Stimulated activated naive B cell treated with anti-CD40 and anti-IgM and Interleukin-4, amounts not matched to agents 10 μg/mL and 1 μg/mL and 100 μg/mL, for 72 hours (primary cell): ENCODE measurements around the gene PROZ.
"Not testable (repeated sequence)": the region's sequence is repeated elsewhere in the genome, so short reads cannot be mapped to it uniquely, and the experiment has no call there.

Experiments used
- ATAC-seq, 2 donors: fragments of 150-1000 bp; cut with Tn5 transposase; replicated peaks; 2 replicates each; pipeline ENCODE4 v1.10.0; 2021; ENCODE audit warnings: moderate library complexity in 1 of 2
- DNase-seq: peaks from one replicate; pipeline ENCODE4 v3.0.0; 2021
- H3K27ac Mint-ChIP-seq: one replicate; pipeline ENCODE4 v1.8.0; 2022; ENCODE audit warnings: mild to moderate bottlenecking, mixed read lengths
- H3K27me3 Mint-ChIP-seq, 2 donors: one replicate each; pipeline ENCODE4 v1.8.0; 2022; ENCODE audit warnings: mixed read lengths in 2 of 2
- H3K36me3 Mint-ChIP-seq, 2 donors: one replicate each; pipeline ENCODE4 v1.8.0; 2022; ENCODE audit warnings: mixed read lengths in 2 of 2, mild to moderate bottlenecking in 1 of 2
- H3K4me1 Mint-ChIP-seq, 2 donors: one replicate each; pipeline ENCODE4 v1.8.0; 2022; ENCODE audit warnings: mixed read lengths in 2 of 2, mild to moderate bottlenecking in 1 of 2
- H3K4me3 Mint-ChIP-seq, 2 donors: one replicate each; pipeline ENCODE4 v1.8.0; 2022; ENCODE audit warnings: mild to moderate bottlenecking in 2 of 2, mixed read lengths in 2 of 2, moderate library complexity in 1 of 2
- H3K9me3 Mint-ChIP-seq, 2 donors: one replicate each; pipeline ENCODE4 v1.8.0; 2022; ENCODE audit warnings: mixed read lengths in 2 of 2, mild to moderate bottlenecking in 1 of 2

Gene PROZ, protein sequence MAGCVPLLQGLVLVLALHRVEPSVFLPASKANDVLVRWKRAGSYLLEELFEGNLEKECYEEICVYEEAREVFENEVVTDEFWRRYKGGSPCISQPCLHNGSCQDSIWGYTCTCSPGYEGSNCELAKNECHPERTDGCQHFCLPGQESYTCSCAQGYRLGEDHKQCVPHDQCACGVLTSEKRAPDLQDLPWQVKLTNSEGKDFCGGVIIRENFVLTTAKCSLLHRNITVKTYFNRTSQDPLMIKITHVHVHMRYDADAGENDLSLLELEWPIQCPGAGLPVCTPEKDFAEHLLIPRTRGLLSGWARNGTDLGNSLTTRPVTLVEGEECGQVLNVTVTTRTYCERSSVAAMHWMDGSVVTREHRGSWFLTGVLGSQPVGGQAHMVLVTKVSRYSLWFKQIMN

DNA sequence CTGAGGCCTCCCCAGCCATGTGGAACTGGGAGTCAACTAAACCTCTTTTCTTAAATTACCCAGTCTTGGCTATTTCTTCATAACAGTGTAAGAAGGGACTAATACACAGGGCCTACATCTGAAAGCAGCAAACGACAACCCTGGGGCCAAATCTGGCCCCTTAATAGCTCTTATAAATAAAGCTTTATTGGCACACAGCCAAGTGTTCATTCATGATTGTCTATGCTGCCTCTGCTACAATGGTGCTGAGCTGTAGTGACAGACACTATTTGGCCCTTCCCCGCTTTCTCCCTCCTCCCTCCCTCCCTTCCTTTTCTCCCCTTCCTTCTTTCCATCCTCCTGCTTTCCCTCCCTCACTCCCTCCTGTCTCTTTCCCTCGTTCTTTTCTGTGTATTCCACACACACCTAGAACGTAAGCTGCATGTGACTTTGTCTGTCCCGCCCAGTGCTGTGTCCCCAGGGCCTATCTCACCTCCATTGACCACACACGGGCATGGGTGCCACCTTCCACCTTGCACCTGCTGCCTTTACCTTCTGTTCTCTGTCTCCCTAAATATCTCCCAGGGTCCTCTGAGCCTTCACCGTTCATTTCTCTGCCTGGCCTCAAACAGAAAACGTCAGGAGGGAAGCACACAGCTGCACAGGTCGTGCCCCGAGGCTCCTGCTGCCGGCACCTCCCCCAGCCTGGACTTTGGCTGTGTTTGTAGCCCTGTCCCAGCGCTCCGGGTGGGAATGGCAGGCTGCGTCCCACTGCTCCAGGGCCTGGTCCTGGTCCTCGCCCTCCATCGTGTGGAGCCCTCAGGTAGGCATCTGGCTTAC is at the start of gene PROZ:
PROZ (plus strand) TSS at position 720 of the 819 bp plus-strand sequence; CDS start at position 733, 13 bp downstream.
- peaks cover 29 to 36% of the 10 kb centered on the region in 2 donors for H3K27me3 Mint-ChIP-seq
- no peak for ATAC-seq
- H3K9me3 Mint-ChIP-seq = peaks cover 5 to 17% of the 10 kb centered on the region in 2 donors
- H3K27ac Mint-ChIP-seq = no peak within 1 kb of the TSS
- H3K4me3 Mint-ChIP-seq = no peak within 1 kb of the TSS
- no peak for DNase-seq
- peaks cover 6 to 12% of the 10 kb centered on the region in 2 donors for H3K4me1 Mint-ChIP-seq
- peaks cover 5% of the 10 kb centered on the region in 2 donors for H3K36me3 Mint-ChIP-seq

DNA sequence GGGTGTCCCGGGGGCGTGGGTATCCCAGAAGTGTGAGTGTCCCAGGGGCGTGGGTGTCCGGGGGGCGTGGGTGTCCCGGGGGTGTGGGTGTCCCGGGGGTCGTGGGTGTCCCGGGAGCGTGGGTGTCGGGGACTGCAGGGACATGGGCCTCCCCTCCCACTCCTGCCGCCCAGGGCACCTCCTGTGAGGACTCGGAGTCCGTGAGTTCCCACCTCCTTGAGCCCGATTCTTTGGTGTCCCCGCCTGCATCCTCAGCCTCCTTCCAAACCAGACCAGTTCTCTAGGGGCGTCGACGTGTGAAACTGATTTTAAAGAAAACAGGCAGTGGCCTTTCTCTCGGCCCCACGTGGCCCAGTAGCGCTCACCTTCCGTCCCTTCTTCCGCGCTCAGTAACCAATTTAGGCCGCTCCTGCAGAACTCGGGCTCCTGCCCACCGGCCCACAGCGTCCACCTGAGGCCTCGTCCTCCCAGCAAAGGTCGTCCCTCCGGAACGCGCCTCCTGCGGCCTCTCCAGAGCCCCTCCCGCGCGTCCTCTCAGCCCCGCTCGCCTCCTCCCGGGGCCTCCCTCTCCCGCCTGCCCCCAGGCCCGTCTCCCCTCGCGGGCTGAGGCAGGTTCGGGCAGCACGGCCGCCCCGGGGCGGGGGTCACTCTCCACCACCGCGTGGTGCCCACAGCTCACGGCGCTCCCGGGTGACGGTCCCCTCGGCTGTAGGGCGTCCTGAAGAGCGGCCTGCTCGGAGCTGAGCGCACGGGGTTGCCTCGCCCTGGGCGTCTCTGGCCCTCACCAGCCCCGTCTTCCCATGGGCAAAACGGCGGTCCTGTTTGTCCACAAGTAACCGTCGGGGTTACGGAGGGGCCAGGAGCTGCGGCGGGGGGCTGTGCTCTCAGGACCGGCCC is 49.0 kb upstream of the PROZ start:
- Mint-ChIP-seq H3K9me3 (no peaks in the 10 kb centered on the region), H3K4me1 (peaks cover 0 to 4% of the 10 kb centered on the region in 2 donors), H3K27ac (no peak overlapping the region), H3K27me3 (peaks cover 11 to 27% of the 10 kb centered on the region in 2 donors), H3K36me3 (no peaks in the 10 kb centered on the region), H3K4me3 (peak overlapping the region; percentile 65)
- ATAC-seq (peak in 1 of 2 donors; percentile 28), DNase-seq (no peak)

DNA sequence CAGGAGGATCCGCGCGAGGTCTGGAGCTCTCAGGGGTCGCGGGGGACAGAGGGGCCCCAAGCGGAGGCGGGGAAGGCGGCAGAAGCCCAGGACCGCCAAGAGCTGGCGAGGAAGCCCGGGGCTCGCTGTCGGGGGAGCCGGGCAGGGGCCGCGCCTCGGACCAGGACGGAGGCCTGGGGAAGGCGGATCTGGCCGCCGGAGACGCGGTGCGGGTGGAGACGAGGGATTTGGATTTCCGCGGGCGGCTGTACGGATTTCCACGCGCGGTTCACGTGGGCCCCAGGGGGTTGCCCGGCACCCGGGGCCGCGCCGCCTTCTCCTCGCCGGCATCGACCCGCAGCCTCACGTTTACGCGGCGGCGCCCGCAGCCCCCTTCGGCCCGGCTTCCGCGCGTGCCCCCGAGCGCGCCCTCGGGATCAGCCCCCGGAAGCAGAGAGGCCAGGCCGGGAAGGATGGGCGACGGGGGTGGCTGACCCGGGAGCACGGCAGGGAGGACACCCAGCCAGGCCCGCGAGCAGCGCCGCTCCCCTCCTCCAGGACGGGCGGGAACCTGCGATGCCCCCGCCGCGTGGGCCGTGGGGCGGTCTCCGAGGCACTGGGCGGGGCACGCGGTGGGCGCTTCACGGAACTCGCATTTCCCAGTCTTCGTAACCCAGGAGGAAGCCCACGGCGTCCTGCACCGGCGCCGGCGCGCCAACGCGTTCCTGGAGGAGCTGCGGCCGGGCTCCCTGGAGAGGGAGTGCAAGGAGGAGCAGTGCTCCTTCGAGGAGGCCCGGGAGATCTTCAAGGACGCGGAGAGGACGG is 48.2 kb upstream of the PROZ start:
- ATAC-seq (peak in 1 of 2 donors; percentile 38), DNase-seq (no peak)
- Mint-ChIP-seq H3K36me3 (no peaks in the 10 kb centered on the region), H3K9me3 (no peaks in the 10 kb centered on the region), H3K4me1 (peaks cover 0 to 4% of the 10 kb centered on the region in 2 donors), H3K4me3 (peak overlapping the region; percentile 65), H3K27me3 (peaks cover 13 to 31% of the 10 kb centered on the region in 2 donors), H3K27ac (no peak overlapping the region)

DNA sequence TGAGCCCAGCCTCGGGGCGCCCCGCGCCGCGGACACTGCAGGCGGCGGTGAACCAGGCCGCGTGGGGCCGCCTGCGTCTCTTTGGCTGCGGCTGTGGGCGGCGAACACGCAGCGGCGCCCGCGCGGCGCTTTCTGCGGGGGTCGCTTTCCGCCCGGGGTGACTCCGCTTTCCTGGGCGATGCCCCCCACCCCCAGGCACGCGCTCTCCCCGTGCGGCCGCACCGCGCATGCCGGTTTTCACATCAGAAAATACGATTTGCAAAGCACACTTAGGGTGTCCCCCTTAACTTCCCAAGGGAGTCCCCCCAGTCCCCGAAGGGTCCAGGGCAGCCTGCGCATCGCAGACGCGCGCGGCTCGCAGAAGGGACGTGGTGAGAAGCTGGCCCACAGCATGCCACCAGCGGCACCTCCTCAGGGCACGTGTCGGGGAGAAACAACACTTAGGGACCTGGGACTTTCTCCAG is 47.6 kb upstream of the PROZ start:
- Mint-ChIP-seq H3K4me3 (peak overlapping the region; percentile 41 to 65), H3K27ac (no peak overlapping the region), H3K27me3 (peaks cover 13 to 34% of the 10 kb centered on the region in 2 donors), H3K4me1 (peaks cover 0 to 4% of the 10 kb centered on the region in 2 donors), H3K36me3 (no peaks in the 10 kb centered on the region), H3K9me3 (no peaks in the 10 kb centered on the region)
- ATAC-seq (no peak), DNase-seq (no peak)

DNA sequence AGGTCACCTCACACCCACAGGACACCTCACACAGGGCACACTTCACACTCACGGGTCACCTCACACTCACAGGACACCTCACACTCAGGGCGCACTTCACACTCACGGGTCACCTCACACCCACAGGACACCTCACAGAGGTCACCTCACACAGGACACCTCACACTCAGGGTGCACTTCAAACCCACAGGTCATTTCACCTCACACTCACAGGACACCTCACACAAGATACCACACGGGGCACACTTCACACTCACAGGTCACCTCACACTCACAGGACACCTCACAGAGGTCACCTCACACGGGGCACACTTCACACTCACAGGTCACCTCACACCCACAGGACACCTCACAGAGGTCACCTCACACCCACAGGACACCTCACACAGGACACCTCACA is 46.6 kb upstream of the PROZ start:
- not testable (repeated sequence) for H3K9me3 Mint-ChIP-seq, H3K27ac Mint-ChIP-seq, H3K4me3 Mint-ChIP-seq, DNase-seq, H3K4me1 Mint-ChIP-seq, ATAC-seq, H3K36me3 Mint-ChIP-seq
- H3K27me3 Mint-ChIP-seq = peaks cover 11 to 32% of the 10 kb centered on the region in 2 donors

DNA sequence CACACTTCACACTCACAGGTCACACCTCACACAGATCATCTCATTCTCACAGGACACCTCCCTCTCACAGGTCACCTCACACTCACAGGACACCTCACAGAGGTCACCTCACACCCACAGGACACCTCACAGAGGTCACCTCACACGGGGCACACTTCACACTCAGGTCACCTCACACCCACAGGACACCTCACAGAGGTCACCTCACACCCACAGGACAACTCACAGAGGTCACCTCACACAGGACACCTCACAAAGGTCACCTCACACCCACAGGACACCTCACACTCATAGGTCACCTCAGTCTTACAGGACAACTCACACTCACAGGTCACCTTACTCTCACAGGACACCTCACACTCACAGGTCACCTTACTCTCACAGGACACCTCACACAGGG is 46.0 kb upstream of the PROZ start:
- H3K4me1 Mint-ChIP-seq, DNase-seq, ATAC-seq, H3K4me3 Mint-ChIP-seq, H3K9me3 Mint-ChIP-seq, H3K36me3 Mint-ChIP-seq, H3K27ac Mint-ChIP-seq: not testable (repeated sequence)
- H3K27me3 Mint-ChIP-seq = peaks cover 8 to 27% of the 10 kb centered on the region in 2 donors

DNA sequence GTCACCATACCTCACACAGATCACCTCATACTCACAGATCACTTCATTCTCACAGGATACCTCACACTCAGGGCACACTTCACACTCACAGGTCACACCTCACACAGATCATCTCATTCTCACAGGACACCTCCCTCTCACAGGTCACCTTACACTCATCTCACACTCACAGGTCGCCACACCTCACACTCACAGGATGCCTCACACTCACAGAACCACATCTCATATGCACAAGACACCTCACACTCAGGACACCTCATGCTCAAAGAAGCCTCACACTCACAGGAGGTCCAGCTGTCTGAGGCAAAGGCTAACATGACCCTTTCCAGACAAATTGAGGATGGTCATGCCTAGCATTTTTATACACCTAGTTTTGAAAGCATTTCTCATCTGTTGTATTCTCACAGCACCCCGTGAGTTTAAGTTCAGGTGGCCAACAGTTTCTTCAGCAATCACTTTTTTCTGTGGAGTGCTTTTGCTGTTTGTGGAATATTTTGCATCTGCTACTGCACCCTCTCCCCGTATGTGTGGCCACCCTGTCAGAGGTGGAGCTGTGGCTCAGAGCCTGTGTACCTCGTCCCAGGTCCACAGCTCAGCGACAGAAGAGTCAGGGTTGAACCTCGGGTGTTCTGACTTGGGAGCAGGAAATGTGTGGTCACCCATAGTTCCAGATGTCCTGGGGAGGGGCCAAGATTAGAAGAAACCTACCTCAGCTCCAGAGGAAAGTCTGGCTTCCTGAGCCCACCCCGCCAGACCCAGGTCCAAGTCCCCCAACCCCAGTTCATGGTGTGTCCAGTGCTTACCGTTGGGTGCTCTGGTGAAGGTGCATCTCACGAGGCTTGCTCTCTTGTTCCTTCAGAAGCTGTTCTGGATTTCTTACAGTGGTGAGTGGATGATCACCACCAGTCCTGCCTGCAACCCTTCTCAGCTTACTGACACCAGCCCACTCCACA is 45.3 kb upstream of the PROZ start:
- Mint-ChIP-seq H3K4me1 (peaks cover 0 to 4% of the 10 kb centered on the region in 2 donors), H3K4me3 (no peak overlapping the region), H3K36me3 (no peaks in the 10 kb centered on the region), H3K27me3 (peaks cover 8 to 27% of the 10 kb centered on the region in 2 donors), H3K27ac (no peak overlapping the region), H3K9me3 (no peaks in the 10 kb centered on the region)
- ATAC-seq (no peak), DNase-seq (no peak)

DNA sequence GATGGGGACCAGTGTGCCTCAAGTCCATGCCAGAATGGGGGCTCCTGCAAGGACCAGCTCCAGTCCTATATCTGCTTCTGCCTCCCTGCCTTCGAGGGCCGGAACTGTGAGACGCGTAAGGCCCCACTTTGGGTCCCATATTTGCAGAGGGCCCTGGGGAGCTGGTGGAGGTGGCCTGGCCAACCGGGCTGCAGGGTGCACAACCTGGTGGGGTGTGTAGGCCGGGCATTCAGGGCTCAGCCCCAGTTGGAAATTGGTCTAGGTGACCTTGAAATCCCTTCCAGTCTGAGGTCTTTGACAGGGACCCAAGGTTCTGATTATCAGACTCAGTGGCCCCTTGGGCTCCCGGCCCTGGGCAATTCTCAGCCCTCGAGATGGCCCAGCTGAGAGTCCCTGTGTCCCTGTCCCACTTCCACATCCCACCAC is 44.6 kb upstream of the PROZ start:
- Mint-ChIP-seq H3K27me3 (peaks cover 8 to 27% of the 10 kb centered on the region in 2 donors), H3K4me3 (no peak overlapping the region), H3K9me3 (no peaks in the 10 kb centered on the region), H3K4me1 (peaks cover 0 to 4% of the 10 kb centered on the region in 2 donors), H3K36me3 (no peaks in the 10 kb centered on the region), H3K27ac (no peak overlapping the region)
- ATAC-seq = no peak
- DNase-seq = no peak

DNA sequence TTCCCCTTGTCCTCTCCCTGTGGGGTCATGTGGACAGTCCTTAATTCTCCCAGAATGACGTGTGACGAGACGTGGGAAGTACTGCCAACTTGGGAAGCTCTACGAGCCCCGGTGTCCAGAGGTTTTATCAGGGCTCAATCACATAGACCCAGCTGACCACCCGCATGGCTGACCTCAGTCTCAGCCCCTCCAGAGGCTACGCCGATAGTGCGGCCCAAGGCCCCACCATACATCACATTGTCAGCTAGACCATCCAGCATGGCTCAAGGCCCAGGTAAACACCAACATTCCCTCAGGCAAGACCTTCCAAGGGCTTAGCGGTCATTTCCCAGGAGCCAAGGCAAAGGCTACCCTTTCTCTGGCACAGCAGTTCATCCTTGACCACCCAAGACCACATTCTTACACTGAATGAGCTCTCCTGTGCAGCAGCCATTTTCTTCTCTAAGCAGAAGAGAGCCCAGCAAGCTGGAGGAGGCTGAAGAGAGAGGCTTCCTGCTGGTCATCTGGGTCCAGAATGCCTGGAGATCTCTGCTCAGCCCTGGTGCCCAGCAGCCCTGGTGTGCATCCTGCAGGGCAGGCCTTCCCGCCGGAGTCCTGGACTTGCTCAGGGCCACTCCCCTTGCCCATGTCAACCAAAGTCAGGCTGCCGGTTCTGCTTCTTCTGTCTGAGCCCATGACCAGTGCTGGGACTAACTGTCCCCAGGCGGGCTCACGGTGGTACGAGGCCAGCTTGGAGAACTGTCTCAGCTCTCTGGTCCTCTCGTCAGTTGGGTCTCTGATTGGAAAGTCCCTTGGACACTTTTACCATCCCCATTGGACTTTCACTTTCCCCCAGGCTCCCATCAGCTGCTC is 43.7 kb upstream of the PROZ start:
- DNase-seq (no peak), ATAC-seq (no peak)
- Mint-ChIP-seq H3K27ac (no peak overlapping the region), H3K9me3 (no peaks in the 10 kb centered on the region), H3K4me1 (peaks cover 0 to 4% of the 10 kb centered on the region in 2 donors), H3K4me3 (no peak overlapping the region), H3K36me3 (no peaks in the 10 kb centered on the region), H3K27me3 (peaks cover 4 to 21% of the 10 kb centered on the region in 2 donors)

DNA sequence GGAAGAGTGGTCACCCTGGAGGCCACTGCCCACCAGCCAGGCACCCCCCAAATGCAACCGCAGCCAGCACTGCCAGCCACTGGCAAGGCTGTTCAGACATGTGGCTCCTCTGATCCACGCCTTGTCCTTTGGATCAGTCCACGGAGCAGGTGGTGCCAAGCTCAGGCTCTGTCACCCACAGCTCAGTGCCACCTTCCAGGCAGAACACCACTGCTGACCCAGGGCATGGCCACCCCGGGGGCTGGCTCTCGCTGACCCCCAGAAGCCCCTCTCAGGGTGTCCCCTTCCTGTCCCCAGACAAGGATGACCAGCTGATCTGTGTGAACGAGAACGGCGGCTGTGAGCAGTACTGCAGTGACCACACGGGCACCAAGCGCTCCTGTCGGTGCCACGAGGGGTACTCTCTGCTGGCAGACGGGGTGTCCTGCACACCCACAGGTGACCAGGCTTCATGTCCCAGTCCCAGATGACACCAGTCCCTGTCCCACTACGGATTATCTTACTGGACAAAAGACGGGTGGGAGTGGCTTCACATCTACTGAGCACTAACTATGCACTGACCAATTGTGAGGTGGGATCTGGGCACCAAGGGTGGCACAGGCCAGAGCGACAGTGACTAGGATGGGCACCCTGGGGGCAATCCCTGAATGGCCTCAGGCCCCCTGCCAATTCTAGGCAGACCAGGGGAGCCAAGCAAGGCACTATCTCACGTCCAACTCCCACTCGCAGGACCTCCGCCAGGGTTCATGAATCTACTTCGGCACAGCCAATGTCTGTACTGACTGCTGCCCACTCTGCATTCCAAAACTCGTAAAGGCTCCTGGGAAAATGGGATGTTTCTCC is 42.9 kb upstream of the PROZ start:
- H3K27ac Mint-ChIP-seq = no peak overlapping the region
- no peak overlapping the region for H3K4me3 Mint-ChIP-seq
- H3K9me3 Mint-ChIP-seq = no peaks in the 10 kb centered on the region
- peaks cover 0 to 4% of the 10 kb centered on the region in 2 donors for H3K4me1 Mint-ChIP-seq
- H3K27me3 Mint-ChIP-seq = peaks cover 4 to 17% of the 10 kb centered on the region in 2 donors
- DNase-seq = no peak
- ATAC-seq = no peak
- no peaks in the 10 kb centered on the region for H3K36me3 Mint-ChIP-seq

DNA sequence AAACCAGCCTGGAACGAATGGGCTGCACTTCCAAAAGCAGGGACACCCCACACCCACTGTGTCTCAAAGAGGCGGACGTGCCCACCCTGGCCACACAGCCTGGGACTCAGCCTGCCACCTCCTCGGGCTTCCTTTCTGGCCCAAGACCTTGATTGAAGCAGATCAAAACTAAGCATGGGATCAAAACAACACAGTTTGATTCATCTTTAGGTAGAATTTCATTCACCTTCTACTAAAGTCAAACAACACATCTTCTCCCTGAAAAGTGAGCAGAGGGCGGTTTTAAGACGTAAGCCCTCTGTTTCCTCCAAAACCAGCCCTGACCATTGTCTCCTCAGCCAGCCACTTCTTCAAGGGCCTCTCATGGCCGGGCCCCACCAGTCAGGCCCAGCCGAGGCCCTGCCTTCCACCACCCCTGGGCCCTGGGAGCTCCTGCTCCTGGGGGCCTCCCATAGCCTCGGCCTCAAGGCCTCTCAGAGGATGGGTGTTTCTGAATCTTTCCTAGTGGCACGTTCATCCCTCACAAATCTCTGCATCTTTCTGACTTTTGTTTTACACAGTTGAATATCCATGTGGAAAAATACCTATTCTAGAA is 42.1 kb upstream of the PROZ start:
- no peaks in the 10 kb centered on the region for H3K4me1 Mint-ChIP-seq
- no peaks in the 10 kb centered on the region for H3K9me3 Mint-ChIP-seq
- no peak for ATAC-seq
- DNase-seq = no peak
- H3K36me3 Mint-ChIP-seq = no peaks in the 10 kb centered on the region
- no peak overlapping the region for H3K27ac Mint-ChIP-seq
- no peak overlapping the region for H3K4me3 Mint-ChIP-seq
- H3K27me3 Mint-ChIP-seq = peaks cover 4 to 10% of the 10 kb centered on the region in 2 donors
